Uterus (tissue), 2 donors: ENCODE data around the gene SRPK2.

Experiments
- CTCF ChIP-seq, 4 experiments: fragments of 200-600 bp in 2 of 4; fragments of 450-650 bp in 2 of 4; sonication (generic) in 2 of 4; IDR thresholded peaks; one replicate each; pipeline ENCODE4 v1.5.1; 2016 to 2019; ENCODE audit warnings: antibody characterized with exemption in 4 of 4, mild to moderate bottlenecking in 2 of 4, moderate library complexity in 1 of 4
- POLR2A ChIP-seq, 2 donors: fragments of 450-650 bp; IDR thresholded peaks; one replicate each; pipeline ENCODE4 v1.6.1; 2016; ENCODE audit warnings: antibody characterized with exemption in 2 of 2, mild to moderate bottlenecking in 1 of 2, moderate library complexity in 1 of 2

- TF ChIP-seq CTCF (IDR thresholded peaks at IDR 0.05) (no peak), POLR2A (IDR thresholded peaks at IDR 0.05) (no peak)
Observed at GRCh38 chr7:105305633-105306032, 83.1 kb downstream of the SRPK2 start.
